Measurements from ENCODE around the gene EPGN.

Gene EPGN

DNA sequence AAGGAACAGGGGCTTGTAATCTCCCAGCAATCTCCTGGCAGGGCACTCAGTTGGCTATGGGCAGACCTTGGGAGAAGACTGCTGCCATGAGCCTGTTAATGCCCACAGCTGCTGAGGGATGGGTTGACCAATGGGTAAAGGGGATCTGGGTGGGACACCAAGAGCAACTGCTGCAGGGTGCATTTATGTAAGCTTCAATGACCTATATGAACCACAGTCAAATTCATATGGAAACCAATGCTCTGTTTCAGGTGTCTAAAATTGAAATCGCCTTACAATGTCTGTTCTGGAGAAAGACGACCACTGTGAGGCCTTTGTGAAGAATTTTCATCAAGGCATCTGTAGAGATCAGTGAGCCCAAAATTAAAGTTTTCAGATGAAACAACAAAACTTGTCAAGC lies 6.1 kb downstream of the EPGN start:
- TF ChIP-seq, protein P1, sequence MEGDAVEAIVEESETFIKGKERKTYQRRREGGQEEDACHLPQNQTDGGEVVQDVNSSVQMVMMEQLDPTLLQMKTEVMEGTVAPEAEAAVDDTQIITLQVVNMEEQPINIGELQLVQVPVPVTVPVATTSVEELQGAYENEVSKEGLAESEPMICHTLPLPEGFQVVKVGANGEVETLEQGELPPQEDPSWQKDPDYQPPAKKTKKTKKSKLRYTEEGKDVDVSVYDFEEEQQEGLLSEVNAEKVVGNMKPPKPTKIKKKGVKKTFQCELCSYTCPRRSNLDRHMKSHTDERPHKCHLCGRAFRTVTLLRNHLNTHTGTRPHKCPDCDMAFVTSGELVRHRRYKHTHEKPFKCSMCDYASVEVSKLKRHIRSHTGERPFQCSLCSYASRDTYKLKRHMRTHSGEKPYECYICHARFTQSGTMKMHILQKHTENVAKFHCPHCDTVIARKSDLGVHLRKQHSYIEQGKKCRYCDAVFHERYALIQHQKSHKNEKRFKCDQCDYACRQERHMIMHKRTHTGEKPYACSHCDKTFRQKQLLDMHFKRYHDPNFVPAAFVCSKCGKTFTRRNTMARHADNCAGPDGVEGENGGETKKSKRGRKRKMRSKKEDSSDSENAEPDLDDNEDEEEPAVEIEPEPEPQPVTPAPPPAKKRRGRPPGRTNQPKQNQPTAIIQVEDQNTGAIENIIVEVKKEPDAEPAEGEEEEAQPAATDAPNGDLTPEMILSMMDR (IDR thresholded peaks at IDR 0.05; ENCODE audit: extremely low read depth, insufficient read depth, missing control alignments) = no peak
- no peak for DNase-seq (ENCODE audit: low spot score)
- in situ Hi-C loops (cut with MboI; ENCODE audit: low pct_unique_long_range_greater_than_20kb, low sequenced_read_pairs, unreplicated experiment) = loop anchor here (10.0 kb wide), 1 partner anchor 120 kb away; no protein-coding TSS in a partner anchor

- DNase-seq (ENCODE audit: low spot score) = no peak
- TF ChIP-seq, protein P1 (IDR thresholded peaks at IDR 0.05; ENCODE audit: extremely low read depth, insufficient read depth, missing control alignments) = no peak
- in situ Hi-C loops (cut with MboI; ENCODE audit: low pct_unique_long_range_greater_than_20kb, low sequenced_read_pairs, unreplicated experiment) = loop anchor here (10.0 kb wide), 1 partner anchor 120 kb away; no protein-coding TSS in a partner anchor
These were observed 6.7 kb downstream of the EPGN start for GRCh38 chr4:74314944-74315343.

DNA sequence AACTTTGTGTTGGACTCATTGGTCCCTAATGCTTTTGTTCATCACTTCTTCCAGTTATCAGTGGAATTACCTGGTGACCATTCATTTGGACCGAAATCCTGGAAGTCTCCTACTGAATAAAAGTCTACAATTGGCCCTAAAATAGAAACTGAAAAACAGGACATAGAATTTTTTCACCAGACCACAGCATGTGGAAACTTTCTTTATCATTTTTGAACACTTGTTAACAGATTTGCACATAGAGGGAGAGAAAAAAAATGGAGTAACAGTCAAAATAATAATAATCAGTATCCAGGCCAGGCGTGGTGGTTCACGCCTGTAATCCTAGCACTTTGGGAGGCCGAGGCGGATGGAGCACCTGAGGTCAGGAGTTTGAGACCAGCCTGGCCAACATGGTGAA lies 7.1 kb downstream of the EPGN start:
- TF ChIP-seq, protein P1 (IDR thresholded peaks at IDR 0.05; ENCODE audit: extremely low read depth, insufficient read depth, missing control alignments) = no peak
- in situ Hi-C loops (cut with MboI; ENCODE audit: low pct_unique_long_range_greater_than_20kb, low sequenced_read_pairs, unreplicated experiment) = loop anchor here (10.0 kb wide), 1 partner anchor 121 kb away; no protein-coding TSS in a partner anchor
- no peak for DNase-seq (ENCODE audit: low spot score)

GRCh38 chr4:74316397-74316796 lies 8.1 kb downstream of the EPGN start:
- DNase-seq (ENCODE audit: low spot score) = no peak
- in situ Hi-C loops (cut with MboI; ENCODE audit: low pct_unique_long_range_greater_than_20kb, low sequenced_read_pairs, unreplicated experiment) = loop anchor here (10.0 kb wide), 1 partner anchor 122 kb away; no protein-coding TSS in a partner anchor
- TF ChIP-seq, protein P1 (IDR thresholded peaks at IDR 0.05; ENCODE audit: extremely low read depth, insufficient read depth, missing control alignments) = no peak

- in situ Hi-C loops (cut with MboI; ENCODE audit: low pct_unique_long_range_greater_than_20kb, low sequenced_read_pairs, unreplicated experiment) = loop anchor here (10.0 kb wide), 1 partner anchor 123 kb away; no protein-coding TSS in a partner anchor
- TF ChIP-seq, protein P1 (IDR thresholded peaks at IDR 0.05; ENCODE audit: extremely low read depth, insufficient read depth, missing control alignments) = no peak
- DNase-seq (ENCODE audit: low spot score) = no peak
These were observed 9.5 kb downstream of the EPGN start for GRCh38 chr4:74317616-74318246.

- in situ Hi-C loops (cut with MboI; ENCODE audit: low pct_unique_long_range_greater_than_20kb, low sequenced_read_pairs, unreplicated experiment) = loop anchor here (10.0 kb wide), 1 partner anchor 123 kb away; no protein-coding TSS in a partner anchor
- DNase-seq (ENCODE audit: low spot score) = no peak
- TF ChIP-seq, protein P1 (IDR thresholded peaks at IDR 0.05; ENCODE audit: extremely low read depth, insufficient read depth, missing control alignments) = no peak
These were observed 10.0 kb downstream of the EPGN start for GRCh38 chr4:74318276-74318675.
